Temporal lobe (tissue), 1 donor: ENCODE results near the gene IGFL1. TPM values are rescaled to one million over a fixed set of nuclear protein-coding genes. Genes with fewer than 3 reads are reported as not detected.

Experiments
- total RNA-seq: library from RNA; depleted of rRNA; stranded (reverse); fragments of >200 nt; gene quantifications from one replicate; pipeline ENCODE4 v1.2.3, GENCODE V29; 2014

Gene IGFL1
- total RNA-seq, 1 donor from 2014 or later, result not detected

Other genes starting within 250 kb of the IGFL1 start
- 2.5 TPM for gene CCDC61, start 234.3 kb upstream of the IGFL1 start, total RNA-seq
- not detected for gene PGLYRP1, start 206.7 kb upstream of the IGFL1 start, total RNA-seq
- 2.5 TPM for gene IGFL4, start 188.7 kb upstream of the IGFL1 start, total RNA-seq
- gene IGFL3, start 105.1 kb upstream of the IGFL1 start, total RNA-seq, result not detected
- not detected for gene IGFL2, start 81.5 kb upstream of the IGFL1 start, total RNA-seq
- 6.1 TPM for gene HIF3A, start 67.3 kb downstream of the IGFL1 start, total RNA-seq
- 42.5 TPM for gene PPP5C, start 117.3 kb downstream of the IGFL1 start, total RNA-seq
- gene CCDC8, start 183.8 kb downstream of the IGFL1 start, total RNA-seq, result 2.5 TPM
- gene PNMA8C, start 199.2 kb downstream of the IGFL1 start, total RNA-seq, result 23.4 TPM
- 69.3 TPM for gene PNMA8A, start 241.8 kb downstream of the IGFL1 start, total RNA-seq